GM21423 (cell line): ENCODE data around the gene INTS6L.
"Not testable (repeated sequence)": the region's sequence is repeated elsewhere in the genome, so short reads cannot be mapped to it uniquely, and the experiment has no call there.

Source experiments
- ATAC-seq: cut with Tn5 transposase; IDR thresholded peaks from one replicate; pipeline ENCODE4 v1.9.1; 2021; ENCODE audit warnings: mild to moderate bottlenecking, moderate library complexity; ENCODE audit not compliant: unreplicated experiment

INTS6L gene

GRCh38 chrX:135522132-135522530 is 1.7 kb downstream of the INTS6L start:
- ATAC-seq, result no peak

GRCh38 chrX:135522878-135523693 is 2.6 kb downstream of the INTS6L start:
- ATAC-seq, result no peak

- ATAC-seq, result no peak
Observed at GRCh38 chrX:135528254-135528653, 7.8 kb downstream of the INTS6L start.

GRCh38 chrX:135528756-135529155 is 8.3 kb downstream of the INTS6L start:
- no peak for ATAC-seq

GRCh38 chrX:135530097-135530496 is 9.6 kb downstream of the INTS6L start:
- no peak for ATAC-seq

DNA sequence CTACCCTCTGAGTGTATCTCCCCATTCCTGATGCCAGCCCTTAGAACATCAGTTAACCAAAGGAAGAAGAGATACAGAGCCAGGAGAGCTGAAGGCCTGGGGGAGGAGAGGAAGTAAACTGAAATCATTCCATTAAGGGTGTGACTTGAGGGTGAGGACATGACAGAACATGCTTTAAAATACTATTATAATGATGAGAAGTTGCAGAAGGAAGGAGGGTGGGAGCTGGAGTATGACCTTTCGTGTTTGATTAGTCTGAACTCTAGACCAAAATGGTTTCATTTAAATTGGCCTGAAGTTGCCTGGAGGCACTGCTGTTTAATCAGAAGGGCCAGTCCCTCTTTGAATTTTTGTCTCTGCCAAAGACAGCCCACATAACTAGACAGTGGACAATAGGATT is 11.4 kb downstream of the INTS6L start:
- no peak for ATAC-seq

- ATAC-seq, result no peak
Observed at GRCh38 chrX:135535077-135535940, 14.8 kb downstream of the INTS6L start.

DNA sequence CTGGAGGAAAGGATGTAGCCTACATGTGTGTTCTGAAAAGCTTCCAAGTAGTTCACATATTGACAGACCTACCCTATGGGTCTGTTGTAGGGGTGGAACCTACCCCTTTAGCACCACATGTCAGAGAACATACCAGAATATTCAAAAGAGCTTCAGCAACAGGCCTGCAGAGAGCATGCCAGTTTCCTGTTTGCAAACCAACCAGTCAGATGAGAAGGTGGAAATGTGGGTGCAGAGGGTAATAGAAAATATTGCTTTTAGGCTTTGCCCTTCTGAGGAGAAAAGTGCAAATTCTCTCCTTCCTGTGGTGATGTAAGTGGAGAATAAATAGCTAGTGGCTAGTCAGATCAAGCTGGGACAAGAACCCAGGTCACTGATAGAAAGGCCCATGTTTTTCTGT is 16.4 kb downstream of the INTS6L start:
- ATAC-seq, result no peak

GRCh38 chrX:135541351-135541750 is 20.9 kb downstream of the INTS6L start:
- ATAC-seq, result no peak

GRCh38 chrX:135543172-135543571 is 22.7 kb downstream of the INTS6L start:
- ATAC-seq, result no peak

GRCh38 chrX:135543924-135544323 is 23.5 kb downstream of the INTS6L start:
- ATAC-seq, result no peak

DNA sequence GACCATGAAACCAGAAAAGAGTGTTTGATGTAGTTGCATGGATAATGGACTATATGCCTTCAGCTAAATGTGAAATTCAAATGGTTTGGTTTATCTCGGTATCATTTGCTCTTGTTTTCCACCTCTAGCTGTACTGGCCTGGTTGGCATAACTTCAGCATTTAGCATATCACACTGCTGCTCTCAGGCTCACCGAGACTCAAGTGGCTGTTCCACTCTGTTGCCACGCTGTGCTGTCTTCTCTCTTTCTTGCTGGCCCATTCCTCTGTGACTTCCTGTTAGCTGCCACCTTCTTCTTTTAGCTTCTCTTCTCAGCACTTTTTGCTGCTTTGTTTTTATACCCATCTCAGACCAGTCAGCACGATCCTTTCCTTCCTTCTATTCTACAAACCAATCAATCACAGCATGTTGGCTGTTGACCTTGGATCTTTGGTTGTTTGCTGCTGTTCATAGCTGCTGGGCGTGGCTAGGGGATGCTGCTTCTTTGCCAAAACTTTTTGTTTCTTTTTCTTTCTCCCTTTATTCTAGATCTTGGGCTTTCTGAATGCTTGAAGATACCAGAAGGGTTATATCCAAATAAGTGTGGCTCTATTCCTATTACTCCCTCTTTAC is 24.0 kb downstream of the INTS6L start:
- ATAC-seq, result no peak

- ATAC-seq, result no peak
Observed at GRCh38 chrX:135547767-135548166, 27.3 kb downstream of the INTS6L start.

DNA sequence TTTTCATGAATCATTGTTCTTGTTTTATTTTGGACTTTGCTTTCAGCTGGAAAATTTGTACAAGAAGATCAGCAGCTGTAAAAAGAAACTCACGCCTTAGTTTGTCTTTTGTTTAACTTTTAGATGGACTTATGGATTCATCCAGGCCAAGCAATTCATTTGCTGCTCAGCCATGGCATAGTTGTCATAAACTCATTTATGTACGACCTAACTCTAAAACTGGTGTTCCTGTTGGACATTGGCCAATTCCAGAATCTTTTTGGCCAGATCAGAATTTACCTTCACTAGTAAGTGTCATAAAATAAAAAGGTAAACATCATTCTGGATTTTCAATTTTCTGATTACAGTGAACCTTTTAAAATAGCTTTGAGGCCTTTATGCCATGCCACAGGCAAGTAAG is 29.1 kb downstream of the INTS6L start:
- no peak for ATAC-seq

DNA sequence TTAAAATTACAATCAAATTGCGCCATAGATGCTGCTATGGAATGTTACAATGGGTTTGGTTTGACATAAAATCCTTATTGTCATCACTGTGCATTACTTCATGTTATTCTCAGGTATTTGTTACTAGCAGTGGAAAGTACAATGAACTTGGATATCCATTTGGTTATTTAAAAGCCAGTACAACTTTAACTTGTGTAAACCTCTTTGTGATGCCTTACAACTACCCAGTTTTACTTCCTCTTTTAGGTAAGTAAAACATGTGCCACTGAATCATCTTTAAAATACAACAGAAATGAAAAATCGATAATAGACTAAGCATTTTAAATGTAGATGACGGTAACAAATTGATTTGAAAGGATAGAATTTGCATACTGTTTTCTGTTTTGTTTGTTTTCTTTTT is 35.6 kb downstream of the INTS6L start:
- peak; percentile 59 for ATAC-seq

GRCh38 chrX:135557344-135557743 is 36.9 kb downstream of the INTS6L start:
- no peak for ATAC-seq

- ATAC-seq, result no peak
Observed at GRCh38 chrX:135572436-135572835, 52.0 kb downstream of the INTS6L start.

DNA sequence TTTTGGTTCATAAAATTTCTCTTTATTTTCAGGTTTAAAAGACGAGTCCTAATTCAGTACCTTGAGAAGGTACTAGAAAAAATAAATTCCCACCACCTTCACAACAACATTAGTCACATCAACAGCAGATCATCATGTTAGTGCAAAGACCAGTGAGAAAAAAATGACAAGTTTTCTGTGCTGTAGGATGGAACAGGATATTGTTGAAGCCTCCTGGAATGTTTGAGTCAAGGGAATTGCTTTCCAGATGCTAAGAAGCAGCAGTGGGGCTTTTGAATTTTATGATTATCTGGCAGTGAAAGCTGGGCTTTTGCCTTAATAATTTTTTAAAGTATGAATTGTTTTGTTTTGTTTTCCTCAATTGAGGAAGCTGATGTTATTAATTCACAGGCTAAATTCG is 61.0 kb downstream of the INTS6L start:
- ATAC-seq, result no peak

DNA sequence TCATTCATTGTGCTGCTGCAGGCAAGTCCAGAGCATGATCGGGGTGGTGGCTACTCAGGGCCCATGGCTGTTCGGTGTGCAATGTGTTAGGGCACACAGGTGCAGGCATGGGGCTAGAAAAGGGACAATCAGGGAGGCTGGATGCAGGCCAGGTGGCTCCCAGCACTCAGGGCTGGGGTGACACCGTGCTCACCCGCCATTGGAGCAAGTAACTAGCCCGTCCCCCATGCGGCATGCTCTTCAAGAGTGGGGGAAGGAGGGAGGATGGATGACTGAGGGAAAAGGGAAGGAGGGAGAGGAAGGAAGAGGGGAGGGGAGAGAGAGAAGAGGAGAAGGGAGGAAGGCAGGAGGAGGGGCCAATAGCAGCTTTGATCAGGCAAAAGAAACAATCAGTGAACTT is 64.7 kb downstream of the INTS6L start:
- ATAC-seq, result no peak

DNA sequence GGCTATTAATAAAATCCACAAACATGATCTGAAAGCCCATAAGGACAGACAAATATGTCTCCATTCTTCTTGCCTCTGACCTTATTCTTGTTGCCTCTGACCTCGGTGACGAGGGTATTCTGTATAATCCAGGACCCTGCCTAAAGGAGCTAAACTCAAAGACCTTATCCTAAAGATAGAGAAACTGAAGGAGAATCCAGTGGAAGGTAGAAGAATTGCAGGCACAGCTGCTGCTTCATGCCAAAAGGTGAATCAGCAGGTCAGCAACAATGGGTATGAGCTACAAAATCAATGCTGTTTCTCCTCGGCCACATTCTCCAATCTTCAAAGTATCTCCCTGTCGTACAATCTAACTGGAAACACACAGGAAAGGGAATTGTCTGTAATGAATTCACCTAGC is 71.4 kb downstream of the INTS6L start:
- no peak for ATAC-seq

DNA sequence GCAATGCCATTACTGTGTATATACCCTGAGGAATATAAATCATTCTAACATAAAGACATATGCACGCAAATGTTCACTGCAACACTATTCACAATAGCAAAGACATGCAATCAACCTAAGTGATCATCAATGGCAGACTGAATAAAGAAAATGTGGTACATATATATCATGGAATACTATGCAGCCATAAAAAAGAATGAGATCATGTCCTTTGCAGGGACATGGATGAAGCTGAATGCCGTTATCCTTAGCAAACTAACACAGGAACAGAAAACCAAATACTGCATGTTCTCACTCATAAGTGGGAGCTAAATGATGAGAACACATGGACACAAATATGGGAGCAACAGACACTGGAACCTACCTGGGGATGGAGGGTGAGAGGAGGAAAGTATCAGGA is 73.6 kb downstream of the INTS6L start:
- ATAC-seq, result not testable (repeated sequence)

GRCh38 chrX:135594453-135594852 is 74.0 kb downstream of the INTS6L start:
- ATAC-seq, result not testable (repeated sequence)
